ENCODE measurements around the gene UMAD1.

Gene UMAD1

GRCh38 chr7:7909376-7909775 lies 268.8 kb downstream of the UMAD1 start:
- no peak for ATAC-seq

DNA sequence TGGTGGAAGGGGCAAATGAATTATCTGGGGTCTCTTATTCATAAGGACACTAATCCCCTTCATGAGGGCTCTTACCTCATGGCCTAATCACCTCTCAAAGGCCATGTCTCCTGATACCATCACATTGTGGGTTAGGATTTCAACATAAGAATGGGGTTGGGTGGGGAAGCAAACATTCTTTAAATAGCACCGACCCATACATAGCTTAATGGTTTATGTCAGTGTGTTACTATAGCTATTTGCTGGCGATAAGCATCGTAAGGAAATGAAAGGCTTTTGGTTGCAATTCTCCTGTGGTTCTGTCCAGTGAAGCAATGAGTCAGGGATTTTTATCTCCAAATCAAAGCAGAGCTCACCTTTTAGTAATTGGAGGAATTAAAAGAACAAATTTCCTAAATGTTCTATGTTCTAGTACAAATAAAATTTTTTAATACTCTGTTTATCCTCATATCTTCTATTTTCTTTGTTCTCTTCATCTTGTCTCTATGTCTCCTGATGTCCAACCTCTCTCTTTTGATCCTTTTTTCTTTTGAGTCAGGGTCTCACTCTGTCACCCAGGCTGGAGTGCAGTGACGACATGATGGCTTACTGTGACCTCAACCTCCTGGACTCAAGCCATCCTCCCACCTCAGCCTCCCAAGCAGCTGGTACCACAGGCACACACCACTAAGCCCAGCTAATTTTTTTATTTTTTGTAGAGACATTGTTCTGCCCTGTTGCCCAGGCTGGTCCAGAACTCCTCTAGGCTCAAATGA lies 271.0 kb downstream of the UMAD1 start:
- ATAC-seq, result peak; percentile 74
- peak; percentile 88 for TF ChIP-seq ISL1 (CRISPR knock-in tag; IDR thresholded peaks at IDR 0.05)
- TF ChIP-seq BACH2 (CRISPR knock-in tag; IDR thresholded peaks at IDR 0.05; ENCODE audit: borderline replicate concordance), result no peak
- TF ChIP-seq SNAI2 (CRISPR knock-in tag; IDR thresholded peaks at IDR 0.05), result no peak
- peak; percentile 56; the same call in 1 of the 2 replicates for TF ChIP-seq PATZ1 (CRISPR knock-in tag; IDR thresholded peaks at IDR 0.05; ENCODE audit: borderline replicate concordance)

More at GRCh38 chr7:7909376-7909775, 268.8 kb downstream of the UMAD1 start:
- no peak for TF ChIP-seq BACH2 (CRISPR knock-in tag; IDR thresholded peaks at IDR 0.05; ENCODE audit: borderline replicate concordance)
- no peak for TF ChIP-seq ARNTL (CRISPR knock-in tag; IDR thresholded peaks at IDR 0.05; ENCODE audit: borderline replicate concordance, low read depth)
- TF ChIP-seq, protein P1, sequence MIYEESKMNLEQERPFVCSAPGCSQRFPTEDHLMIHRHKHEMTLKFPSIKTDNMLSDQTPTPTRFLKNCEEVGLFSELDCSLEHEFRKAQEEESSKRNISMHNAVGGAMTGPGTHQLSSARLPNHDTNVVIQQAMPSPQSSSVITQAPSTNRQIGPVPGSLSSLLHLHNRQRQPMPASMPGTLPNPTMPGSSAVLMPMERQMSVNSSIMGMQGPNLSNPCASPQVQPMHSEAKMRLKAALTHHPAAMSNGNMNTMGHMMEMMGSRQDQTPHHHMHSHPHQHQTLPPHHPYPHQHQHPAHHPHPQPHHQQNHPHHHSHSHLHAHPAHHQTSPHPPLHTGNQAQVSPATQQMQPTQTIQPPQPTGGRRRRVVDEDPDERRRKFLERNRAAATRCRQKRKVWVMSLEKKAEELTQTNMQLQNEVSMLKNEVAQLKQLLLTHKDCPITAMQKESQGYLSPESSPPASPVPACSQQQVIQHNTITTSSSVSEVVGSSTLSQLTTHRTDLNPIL (CRISPR knock-in tag; IDR thresholded peaks at IDR 0.05; ENCODE audit: low read depth), result no peak
- no peak for TF ChIP-seq ESRRG (CRISPR knock-in tag; IDR thresholded peaks at IDR 0.05)
- TF ChIP-seq SNAI2 (CRISPR knock-in tag; IDR thresholded peaks at IDR 0.05), result no peak
- TF ChIP-seq ISL1 (CRISPR knock-in tag; IDR thresholded peaks at IDR 0.05), result no peak
- no peak for TF ChIP-seq CSDC2 (CRISPR knock-in tag; IDR thresholded peaks at IDR 0.05)
- TF ChIP-seq TCF4 (CRISPR knock-in tag; IDR thresholded peaks at IDR 0.05; ENCODE audit: borderline replicate concordance), result no peak
- no peak for TF ChIP-seq PPARA (CRISPR knock-in tag; IDR thresholded peaks at IDR 0.05; ENCODE audit: borderline replicate concordance)
- no peak for TF ChIP-seq ZNF565 (CRISPR knock-in tag; conservative IDR thresholded peaks at IDR 0.05; ENCODE audit: low read depth)
- no peak for TF ChIP-seq OSR1 (CRISPR knock-in tag; IDR thresholded peaks at IDR 0.05)
- TF ChIP-seq CSRNP3 (CRISPR knock-in tag; IDR thresholded peaks at IDR 0.05), result no peak
- TF ChIP-seq ZC3H10 (CRISPR knock-in tag; IDR thresholded peaks at IDR 0.05), result no peak
- no peak for TF ChIP-seq TOX (CRISPR knock-in tag; IDR thresholded peaks at IDR 0.05; ENCODE audit: borderline replicate concordance)
- TF ChIP-seq PATZ1 (CRISPR knock-in tag; IDR thresholded peaks at IDR 0.05; ENCODE audit: borderline replicate concordance), result no peak
- no peak for TF ChIP-seq RARB (CRISPR knock-in tag; IDR thresholded peaks at IDR 0.05)
- TF ChIP-seq TSHZ2 (CRISPR knock-in tag; IDR thresholded peaks at IDR 0.05), result no peak
- no peak for TF ChIP-seq ZNF70 (CRISPR knock-in tag; IDR thresholded peaks at IDR 0.05)
- no peak for TF ChIP-seq ZFP3 (CRISPR knock-in tag; IDR thresholded peaks at IDR 0.05)

DNA sequence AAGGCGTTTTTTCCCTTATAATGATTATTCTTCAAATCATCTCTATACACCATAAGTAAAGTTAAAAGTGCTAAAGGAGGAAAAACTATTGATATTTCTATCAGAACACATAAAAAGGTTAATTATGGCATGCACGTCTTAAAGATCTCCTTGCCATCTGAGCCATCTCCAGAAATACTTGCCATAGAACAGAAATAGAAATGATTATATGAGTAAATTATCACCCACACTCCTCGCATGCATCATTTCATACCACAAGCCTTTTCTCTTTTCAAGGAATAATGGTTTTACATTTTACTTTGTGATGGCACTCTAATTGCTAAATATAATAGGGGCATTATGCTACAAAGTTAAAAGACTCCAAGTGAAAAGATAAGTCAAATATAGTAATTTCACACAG lies 272.4 kb downstream of the UMAD1 start:
- ATAC-seq, result no peak
- TF ChIP-seq, protein P2, sequence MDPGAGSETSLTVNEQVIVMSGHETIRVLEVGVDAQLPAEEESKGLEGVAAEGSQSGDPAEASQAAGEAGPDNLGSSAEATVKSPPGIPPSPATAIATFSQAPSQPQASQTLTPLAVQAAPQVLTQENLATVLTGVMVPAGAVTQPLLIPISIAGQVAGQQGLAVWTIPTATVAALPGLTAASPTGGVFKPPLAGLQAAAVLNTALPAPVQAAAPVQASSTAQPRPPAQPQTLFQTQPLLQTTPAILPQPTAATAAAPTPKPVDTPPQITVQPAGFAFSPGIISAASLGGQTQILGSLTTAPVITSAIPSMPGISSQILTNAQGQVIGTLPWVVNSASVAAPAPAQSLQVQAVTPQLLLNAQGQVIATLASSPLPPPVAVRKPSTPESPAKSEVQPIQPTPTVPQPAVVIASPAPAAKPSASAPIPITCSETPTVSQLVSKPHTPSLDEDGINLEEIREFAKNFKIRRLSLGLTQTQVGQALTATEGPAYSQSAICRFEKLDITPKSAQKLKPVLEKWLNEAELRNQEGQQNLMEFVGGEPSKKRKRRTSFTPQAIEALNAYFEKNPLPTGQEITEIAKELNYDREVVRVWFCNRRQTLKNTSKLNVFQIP (CRISPR knock-in tag; IDR thresholded peaks at IDR 0.05; ENCODE audit: borderline replicate concordance, low read depth), result no peak
- no peak for TF ChIP-seq ZNF8 (CRISPR knock-in tag; IDR thresholded peaks at IDR 0.05)
- no peak for TF ChIP-seq ZNF70 (CRISPR knock-in tag; IDR thresholded peaks at IDR 0.05)
- TF ChIP-seq GLIS3 (CRISPR knock-in tag; IDR thresholded peaks at IDR 0.05), result no peak
- TF ChIP-seq CSDC2 (CRISPR knock-in tag; IDR thresholded peaks at IDR 0.05), result no peak
- no peak for TF ChIP-seq RARB (CRISPR knock-in tag; IDR thresholded peaks at IDR 0.05)
- TF ChIP-seq ZNF565 (CRISPR knock-in tag; conservative IDR thresholded peaks at IDR 0.05; ENCODE audit: low read depth), result no peak
- TF ChIP-seq OSR1 (CRISPR knock-in tag; IDR thresholded peaks at IDR 0.05), result no peak
- TF ChIP-seq, protein P1 (CRISPR knock-in tag; IDR thresholded peaks at IDR 0.05; ENCODE audit: low read depth), result no peak
- no peak for TF ChIP-seq ESRRG (CRISPR knock-in tag; IDR thresholded peaks at IDR 0.05)
- no peak for TF ChIP-seq CSRNP3 (CRISPR knock-in tag; IDR thresholded peaks at IDR 0.05)
- no peak for TF ChIP-seq PPARA (CRISPR knock-in tag; IDR thresholded peaks at IDR 0.05; ENCODE audit: borderline replicate concordance)
- TF ChIP-seq ZC3H10 (CRISPR knock-in tag; IDR thresholded peaks at IDR 0.05), result no peak
- no peak for TF ChIP-seq SNAI2 (CRISPR knock-in tag; IDR thresholded peaks at IDR 0.05)

Measured in SK-N-SH treated with all-trans-retinoic acid at 6 μM for 48 hours (cell line).